WTC11 (cell line): ENCODE data around the gene ULK4. TPM values are rescaled to one million over a fixed set of nuclear protein-coding genes. Genes with fewer than 3 reads are reported as not detected.
"Not testable (repeated sequence)": the region's sequence is repeated elsewhere in the genome, so short reads cannot be mapped to it uniquely, and the experiment has no call there.

ENCODE experiments used
- ATAC-seq: fragments of 200-7000 bp; cut with Tn5 transposase; 2 replicates; pipeline ENCODE4 v1.10.0; 2021; ENCODE audit warnings: mild to moderate bottlenecking, moderate library complexity
- CTCF ChIA-PET: fragments of 300-600 bp; sonication (Branson Sonifier 250); formaldehyde crosslinking; loops from one replicate; lab custom pipeline; 2021; ENCODE audit warnings: antibody characterized with exemption; lab: Charles Lee
- POLR2A ChIA-PET: fragments of 350-600 bp; sonication (Branson Sonifier 250); formaldehyde crosslinking; loops from one replicate; lab custom pipeline; 2021; ENCODE audit warnings: antibody characterized with exemption; lab: Charles Lee
- DNase-seq: peaks from one replicate; pipeline ENCODE4 v3.0.0; 2021; ENCODE audit warnings: low spot score
- H3K27ac Mint-ChIP-seq: 2 replicates; pipeline ENCODE4 v1.8.0; 2021; ENCODE audit warnings: mixed read lengths
- H3K27me3 Mint-ChIP-seq: 2 replicates; pipeline ENCODE4 v1.8.0; 2021; ENCODE audit warnings: low read depth, mild to moderate bottlenecking, moderate library complexity, mixed read lengths
- H3K36me3 Mint-ChIP-seq: 2 replicates; pipeline ENCODE4 v1.8.0; 2021; ENCODE audit warnings: mixed read lengths
- H3K4me1 Mint-ChIP-seq: 2 replicates; pipeline ENCODE4 v1.8.0; 2022; ENCODE audit warnings: mixed read lengths
- H3K4me3 Mint-ChIP-seq: 2 replicates; pipeline ENCODE4 v1.8.0; 2021; ENCODE audit warnings: mild to moderate bottlenecking, moderate library complexity, mixed read lengths
- H3K9me3 Mint-ChIP-seq: 2 replicates; pipeline ENCODE4 v1.8.0; 2021; ENCODE audit warnings: mixed read lengths
- AR ChIP-seq: fragments of 250-450 bp; sonication (Bioruptor Pico); IDR thresholded peaks from 2 replicates; pipeline ENCODE4 v1.9.0; 2021; ENCODE audit warnings: mild to moderate bottlenecking
- ATF2 ChIP-seq: sonication (generic); formaldehyde crosslinking; IDR thresholded peaks from 2 replicates; pipeline ENCODE4 v1.8.1; 2022; ENCODE audit warnings: low read depth, missing genetic modification reagents, borderline replicate concordance
- ATF3 ChIP-seq: sonication (generic); formaldehyde crosslinking; conservative IDR thresholded peaks from 2 replicates; pipeline ENCODE4 v1.8.1; 2022; ENCODE audit warnings: mild to moderate bottlenecking, missing genetic modification reagents
- CDX4 ChIP-seq: fragments of 250-450 bp; sonication (Bioruptor Pico); IDR thresholded peaks from 2 replicates; pipeline ENCODE4 v1.9.0; 2021; ENCODE audit warnings: moderate library complexity, mild to moderate bottlenecking, inconsistent platforms, borderline replicate concordance
- CTCF ChIP-seq: fragments of 200-600 bp; IDR thresholded peaks from 2 replicates; pipeline ENCODE4 v1.8.0; 2022; ENCODE audit warnings: antibody characterized with exemption
- GABPB1 ChIP-seq: sonication (generic); formaldehyde crosslinking; IDR thresholded peaks from 2 replicates; pipeline ENCODE4 v1.8.1; 2023; ENCODE audit warnings: mild to moderate bottlenecking, missing genetic modification reagents
- GTF2I ChIP-seq: fragments of 250-450 bp; sonication (Bioruptor Pico); conservative IDR thresholded peaks from 2 replicates; pipeline ENCODE4 v1.4.0; 2021; ENCODE audit warnings: mild to moderate bottlenecking
- MAX ChIP-seq: sonication (generic); formaldehyde crosslinking; IDR thresholded peaks from 2 replicates; pipeline ENCODE4 v1.8.0; 2022; ENCODE audit warnings: mild to moderate bottlenecking, missing genetic modification reagents
- NFYB ChIP-seq: sonication (generic); formaldehyde crosslinking; conservative IDR thresholded peaks from 2 replicates; pipeline ENCODE4 v1.8.0; 2022; ENCODE audit warnings: low read depth, missing genetic modification reagents
- SOX15 ChIP-seq: fragments of 250-450 bp; sonication (Bioruptor Pico); IDR thresholded peaks from 2 replicates; pipeline ENCODE4 v1.9.0; 2021; ENCODE audit warnings: mild to moderate bottlenecking
- USF2 ChIP-seq: sonication (generic); formaldehyde crosslinking; IDR thresholded peaks from 2 replicates; pipeline ENCODE4 v1.8.1; 2023; ENCODE audit warnings: mild to moderate bottlenecking, missing genetic modification reagents, moderate library complexity
- ZNF232 ChIP-seq: sonication (generic); formaldehyde crosslinking; IDR thresholded peaks from 2 replicates; pipeline ENCODE4 v1.8.0; 2022; ENCODE audit warnings: mild to moderate bottlenecking, missing genetic modification reagents
- ZNF317 ChIP-seq: sonication (generic); formaldehyde crosslinking; IDR thresholded peaks from 2 replicates; pipeline ENCODE4 v1.8.1; 2023; ENCODE audit warnings: low read depth, mild to moderate bottlenecking, moderate library complexity, missing genetic modification reagents, borderline replicate concordance
- ZNF425 ChIP-seq: fragments of 250-450 bp; sonication (Bioruptor Pico); conservative IDR thresholded peaks from 2 replicates; pipeline ENCODE4 v1.9.0; 2021; ENCODE audit warnings: mild to moderate bottlenecking
- total RNA-seq: library from RNA; stranded (reverse); gene quantifications from 3 replicates; pipeline ENCODE4 v1.2.3, GENCODE V29; 2021

The ULK4 gene
- total RNA-seq, 1 experiment from 2014 or later = 9.2 TPM

GRCh38 chr3:41679374-41679773, 282.5 kb downstream of the ULK4 start:
- H3K4me1 Mint-ChIP-seq = peaks cover 14% of the 10 kb centered on the region
- no peak for DNase-seq
- CTCF ChIA-PET = no interaction called here
- no peak for TF ChIP-seq ZNF232 (CRISPR knock-in tag)
- no peak for TF ChIP-seq MAX (CRISPR knock-in tag)
- no peak for TF ChIP-seq GABPB1
- no peaks in the 10 kb centered on the region for H3K27me3 Mint-ChIP-seq
- POLR2A ChIA-PET = no interaction called here
- ATAC-seq = no peak
- H3K36me3 Mint-ChIP-seq = no peaks in the 10 kb centered on the region
- no peak overlapping the region for H3K4me3 Mint-ChIP-seq
- no peak overlapping the region for H3K27ac Mint-ChIP-seq
- H3K9me3 Mint-ChIP-seq = no peaks in the 10 kb centered on the region

- Mint-ChIP-seq H3K9me3 (peaks cover 20% of the 10 kb centered on the region), H3K36me3 (peaks cover 11% of the 10 kb centered on the region)
- H3K27ac Mint-ChIP-seq, POLR2A ChIA-PET, H3K4me3 Mint-ChIP-seq, DNase-seq, CTCF ChIA-PET, ATAC-seq, H3K4me1 Mint-ChIP-seq, H3K27me3 Mint-ChIP-seq: not testable (repeated sequence)
These were observed 286.8 kb downstream of the ULK4 start for GRCh38 chr3:41675102-41675501.

GRCh38 chr3:41674449-41674848, 287.5 kb downstream of the ULK4 start:
- DNase-seq = no peak
- ChIA-PET POLR2A (no interaction called here), CTCF (no interaction called here)
- H3K9me3 Mint-ChIP-seq = peaks cover 20% of the 10 kb centered on the region
- H3K4me3 Mint-ChIP-seq = no peak overlapping the region
- no peaks in the 10 kb centered on the region for H3K4me1 Mint-ChIP-seq
- ATAC-seq = no peak
- peaks cover 11% of the 10 kb centered on the region for H3K36me3 Mint-ChIP-seq
- no peaks in the 10 kb centered on the region for H3K27me3 Mint-ChIP-seq
- H3K27ac Mint-ChIP-seq = no peak overlapping the region
- TF ChIP-seq CDX4 (CRISPR knock-in tag) (no peak), NFYB (CRISPR knock-in tag) (no peak), ZNF425 (CRISPR knock-in tag) (no peak), GTF2I (CRISPR knock-in tag) (no peak), CTCF (no peak)

- peaks cover 11% of the 10 kb centered on the region for H3K36me3 Mint-ChIP-seq
- no peak overlapping the region for H3K27ac Mint-ChIP-seq
- no peaks in the 10 kb centered on the region for H3K27me3 Mint-ChIP-seq
- no peaks in the 10 kb centered on the region for H3K4me1 Mint-ChIP-seq
- H3K4me3 Mint-ChIP-seq = no peak overlapping the region
- CTCF ChIA-PET = no interaction called here
- no peak for ATAC-seq
- no peak for TF ChIP-seq ATF2
- no peak for TF ChIP-seq USF2 (CRISPR knock-in tag)
- TF ChIP-seq AR (CRISPR knock-in tag) = no peak
- no peak for TF ChIP-seq ATF3 (CRISPR knock-in tag)
- TF ChIP-seq ZNF317 (CRISPR knock-in tag) = no peak
- no peak for TF ChIP-seq SOX15 (CRISPR knock-in tag)
- peaks cover 20% of the 10 kb centered on the region for H3K9me3 Mint-ChIP-seq
- no peak for DNase-seq
- POLR2A ChIA-PET = no interaction called here
These were observed 288.3 kb downstream of the ULK4 start for GRCh38 chr3:41673650-41674049.
